GM12872 (cell line): Measurements from ENCODE around the gene INSIG1.

Source experiments
- CTCF ChIP-seq: IDR thresholded peaks from 3 replicates; pipeline ENCODE4 v1.5.1; 2011; ENCODE audit warnings: low read depth, mild to moderate bottlenecking, low read length, moderate library complexity; ENCODE audit not compliant: insufficient read depth

Gene INSIG1

DNA sequence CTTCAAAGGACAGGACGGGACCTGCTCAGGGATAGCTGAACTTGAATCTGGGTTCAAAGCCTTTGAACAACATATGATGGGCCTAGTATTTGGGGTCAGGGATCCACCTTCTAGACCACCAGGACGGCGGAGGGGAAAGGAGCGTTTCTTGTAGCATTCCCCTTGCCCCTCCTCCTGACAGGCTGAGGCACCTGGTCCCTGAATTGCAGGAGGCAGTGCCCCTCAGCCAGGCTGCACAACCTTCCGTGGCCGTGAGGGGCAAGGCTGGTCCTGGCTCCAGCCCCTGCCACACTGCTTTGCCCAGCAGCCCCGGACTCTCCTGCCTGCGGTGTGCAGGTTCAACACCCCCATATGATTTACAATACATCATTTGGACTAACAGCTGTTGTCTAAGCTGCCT lies 58.1 kb downstream of the INSIG1 start:
- TF ChIP-seq CTCF, result no peak

- TF ChIP-seq CTCF, result no peak
Measured at GRCh38 chr7:155356323-155357105, 58.8 kb downstream of the INSIG1 start.

DNA sequence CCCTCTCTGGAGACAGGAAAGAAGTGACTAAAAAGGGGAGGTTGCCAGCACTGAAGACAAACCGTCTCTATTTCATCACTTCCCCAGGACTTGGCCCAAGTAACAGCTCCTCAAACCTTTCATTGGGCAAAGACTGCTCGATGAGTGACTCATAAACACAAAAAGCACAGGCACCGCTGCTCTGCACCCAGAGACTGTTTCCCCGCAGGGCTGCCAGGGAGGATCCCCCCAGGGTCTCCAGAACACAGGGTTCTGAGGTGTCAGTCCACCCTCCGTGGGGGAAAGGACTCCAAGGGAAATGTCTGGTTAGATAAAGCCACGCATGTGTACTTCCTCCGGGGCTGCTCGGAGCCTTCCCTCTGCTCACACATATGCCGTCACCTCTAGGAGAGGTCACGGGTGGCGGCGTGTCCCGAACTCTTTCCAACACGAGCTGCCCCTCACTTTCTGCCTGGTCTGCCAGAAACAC lies 59.9 kb downstream of the INSIG1 start:
- TF ChIP-seq CTCF, result no peak

DNA sequence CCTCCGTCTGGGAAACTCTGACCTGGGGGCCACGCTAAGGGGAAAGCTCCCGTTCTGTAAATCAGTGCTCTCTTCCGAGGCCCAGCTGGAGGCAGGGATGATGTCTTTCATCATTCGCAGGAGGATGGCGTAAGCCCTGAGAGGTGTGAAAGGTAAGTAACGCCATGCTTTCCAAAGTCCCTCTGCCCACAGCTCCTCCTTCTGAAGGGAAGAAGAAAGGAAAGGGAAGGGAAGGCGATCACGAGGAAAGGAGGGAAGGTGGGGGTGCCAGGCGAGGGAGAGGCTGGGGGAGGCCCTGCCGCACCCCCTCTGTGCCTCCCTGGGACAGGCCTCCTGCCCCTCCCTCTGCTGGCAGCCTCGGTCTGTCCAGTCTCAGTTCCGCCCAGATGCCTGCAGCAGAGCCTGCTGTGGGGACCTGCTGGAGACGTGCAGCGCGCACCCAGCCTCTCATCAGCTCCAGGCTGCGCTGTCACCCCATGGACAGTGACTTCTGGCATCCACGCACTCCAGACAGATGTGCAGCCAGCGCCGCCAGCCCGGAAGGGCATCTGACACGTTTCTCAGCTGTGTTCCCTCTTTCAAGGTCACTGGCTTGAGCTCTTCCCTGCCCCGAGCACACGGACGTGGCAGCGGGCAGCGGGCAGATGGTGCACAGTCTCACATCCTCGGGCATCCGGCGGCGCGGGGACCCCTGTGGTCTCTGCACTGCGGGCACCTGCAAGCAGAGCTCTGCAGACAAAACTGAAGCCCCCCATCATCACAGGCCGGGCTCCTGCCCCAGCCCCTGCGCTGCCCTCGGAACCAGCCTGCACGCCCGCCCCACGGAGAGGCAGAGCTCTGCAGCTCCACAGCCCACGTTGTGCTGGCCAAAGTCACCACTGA lies 60.6 kb downstream of the INSIG1 start:
- TF ChIP-seq CTCF, result no peak

DNA sequence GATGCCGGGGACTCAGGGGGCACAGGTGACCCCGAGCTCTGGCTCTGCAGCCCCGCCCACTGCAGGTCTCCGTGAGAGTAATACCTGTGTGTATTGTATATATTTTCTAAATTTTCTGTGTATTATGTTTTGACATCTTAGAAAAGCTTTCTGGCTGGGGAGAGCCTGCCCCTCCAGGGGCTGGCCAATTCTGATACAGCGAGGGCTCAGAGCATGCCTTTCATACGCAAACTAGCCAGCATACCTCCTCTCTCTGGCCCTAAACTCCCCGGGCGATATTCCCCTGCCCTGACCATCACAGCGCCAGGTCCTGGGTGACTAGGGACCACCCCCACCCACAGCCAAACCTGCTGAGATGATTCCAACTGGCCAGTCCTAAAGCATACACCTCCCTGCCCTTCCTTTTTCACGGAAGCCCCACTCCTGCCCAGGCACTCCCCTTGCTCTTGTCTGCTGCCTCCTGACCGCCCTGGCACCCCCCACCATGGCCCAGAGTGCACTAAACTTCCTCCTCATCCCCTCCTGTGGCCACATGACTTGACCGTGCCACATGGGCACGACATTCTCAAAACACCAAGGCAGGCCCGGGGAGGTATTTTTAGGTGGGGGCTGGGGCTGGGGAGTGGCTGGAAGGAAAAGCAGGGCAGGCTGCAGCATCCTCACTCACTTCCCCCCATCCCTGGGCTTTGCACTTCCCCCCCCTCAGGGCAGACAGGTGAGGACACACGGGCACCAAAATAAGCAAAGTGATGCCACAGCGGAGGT lies 61.5 kb downstream of the INSIG1 start:
- no peak for TF ChIP-seq CTCF
